Astrocyte (in vitro differentiated cells and primary cell): Measurements from ENCODE around the gene RNF157. TPM values are rescaled to one million over a fixed set of nuclear protein-coding genes. Genes with fewer than 3 reads are reported as not detected.

ENCODE experiments used
- DNase-seq: peaks from one replicate; pipeline ENCODE4 v3.0.0-alpha.2; 2010; ENCODE audit warnings: low read depth
- FAIRE-seq: peaks from 2 replicates; lab custom pipeline; 2011; peaks lifted over from hg19 to GRCh38; lab: Jason Lieb, UNC
- H2AFZ ChIP-seq: 2 replicates; pipeline ENCODE4 v1.6.0; 2012; ENCODE audit warnings: low read depth, low read length, inconsistent platforms
- H3K27ac ChIP-seq: 2 replicates; pipeline ENCODE4 v1.5.1; 2011; ENCODE audit warnings: low read depth, low read length, inconsistent platforms
- H3K27me3 ChIP-seq: 2 replicates; pipeline ENCODE4 v1.6.0; 2011; ENCODE audit warnings: low read length, inconsistent platforms; ENCODE audit not compliant: insufficient read depth
- H3K36me3 ChIP-seq: 2 replicates; pipeline ENCODE4 v1.5.1; 2011; ENCODE audit warnings: low read length, inconsistent platforms; ENCODE audit not compliant: insufficient read depth
- H3K4me1 ChIP-seq: 2 replicates; pipeline ENCODE4 v1.5.1; 2011; ENCODE audit warnings: low read length, inconsistent platforms; ENCODE audit not compliant: insufficient read depth
- H3K4me2 ChIP-seq: 2 replicates; pipeline ENCODE4 v1.6.0; 2012; ENCODE audit warnings: low read length, inconsistent platforms
- H3K4me3 ChIP-seq: 2 replicates; pipeline ENCODE4 v1.5.1; 2011; ENCODE audit warnings: low read depth, mild to moderate bottlenecking, low read length, inconsistent platforms; ENCODE audit not compliant: insufficient read depth
- H3K79me2 ChIP-seq: 2 replicates; pipeline ENCODE4 v1.6.0; 2012; ENCODE audit warnings: mild to moderate bottlenecking, low read length, inconsistent platforms; ENCODE audit not compliant: insufficient read depth
- H3K9ac ChIP-seq: 2 replicates; pipeline ENCODE4 v1.6.0; 2012; ENCODE audit warnings: mild to moderate bottlenecking, low read length, inconsistent platforms
- H3K9me3 ChIP-seq: 2 replicates; pipeline ENCODE4 v1.5.1; 2012; ENCODE audit warnings: low read depth, mild to moderate bottlenecking, low read length, inconsistent platforms; ENCODE audit not compliant: insufficient read depth
- H4K20me1 ChIP-seq: 2 replicates; pipeline ENCODE4 v1.6.0; 2012; ENCODE audit warnings: low read length, inconsistent platforms; ENCODE audit not compliant: insufficient read depth
- H3K27ac Mint-ChIP-seq: one replicate; pipeline ENCODE4 v1.8.0; 2021; ENCODE audit warnings: mild to moderate bottlenecking, mixed read lengths; ENCODE audit not compliant: unreplicated experiment
- H3K27me3 Mint-ChIP-seq: one replicate; pipeline ENCODE4 v1.8.0; 2021; ENCODE audit warnings: low read depth, mixed read lengths; ENCODE audit not compliant: unreplicated experiment
- H3K36me3 Mint-ChIP-seq: one replicate; pipeline ENCODE4 v1.8.0; 2021; ENCODE audit warnings: low read depth, mixed read lengths; ENCODE audit not compliant: unreplicated experiment
- H3K4me1 Mint-ChIP-seq: one replicate; pipeline ENCODE4 v1.8.0; 2021; ENCODE audit warnings: low read depth, mixed read lengths; ENCODE audit not compliant: unreplicated experiment
- H3K4me3 Mint-ChIP-seq: one replicate; pipeline ENCODE4 v1.8.0; 2021; ENCODE audit warnings: mild to moderate bottlenecking, moderate library complexity, mixed read lengths; ENCODE audit not compliant: unreplicated experiment
- H3K9me3 Mint-ChIP-seq: one replicate; pipeline ENCODE4 v1.8.0; 2021; ENCODE audit warnings: mild to moderate bottlenecking, mixed read lengths; ENCODE audit not compliant: unreplicated experiment
- EZH2 ChIP-seq: IDR thresholded peaks from 2 replicates; pipeline ENCODE4 v1.6.1; 2012; ENCODE audit warnings: mild to moderate bottlenecking, low read length, inconsistent platforms; ENCODE audit not compliant: insufficient read depth
- total RNA-seq: library from RNA; stranded (reverse); gene quantifications from 2 replicates; pipeline ENCODE4 v1.2.1, GENCODE V29; 2021
- TF ChIP-seq, protein P1 (sequence below): IDR thresholded peaks from 2 replicates; pipeline ENCODE4 v1.5.1; 2011; ENCODE audit warnings: low read depth, mild to moderate bottlenecking, inconsistent platforms, low read length, moderate library complexity; ENCODE audit not compliant: insufficient read depth

Gene RNF157
- total RNA-seq, 1 donor from 2014 or later = 1.4 TPM

DNA sequence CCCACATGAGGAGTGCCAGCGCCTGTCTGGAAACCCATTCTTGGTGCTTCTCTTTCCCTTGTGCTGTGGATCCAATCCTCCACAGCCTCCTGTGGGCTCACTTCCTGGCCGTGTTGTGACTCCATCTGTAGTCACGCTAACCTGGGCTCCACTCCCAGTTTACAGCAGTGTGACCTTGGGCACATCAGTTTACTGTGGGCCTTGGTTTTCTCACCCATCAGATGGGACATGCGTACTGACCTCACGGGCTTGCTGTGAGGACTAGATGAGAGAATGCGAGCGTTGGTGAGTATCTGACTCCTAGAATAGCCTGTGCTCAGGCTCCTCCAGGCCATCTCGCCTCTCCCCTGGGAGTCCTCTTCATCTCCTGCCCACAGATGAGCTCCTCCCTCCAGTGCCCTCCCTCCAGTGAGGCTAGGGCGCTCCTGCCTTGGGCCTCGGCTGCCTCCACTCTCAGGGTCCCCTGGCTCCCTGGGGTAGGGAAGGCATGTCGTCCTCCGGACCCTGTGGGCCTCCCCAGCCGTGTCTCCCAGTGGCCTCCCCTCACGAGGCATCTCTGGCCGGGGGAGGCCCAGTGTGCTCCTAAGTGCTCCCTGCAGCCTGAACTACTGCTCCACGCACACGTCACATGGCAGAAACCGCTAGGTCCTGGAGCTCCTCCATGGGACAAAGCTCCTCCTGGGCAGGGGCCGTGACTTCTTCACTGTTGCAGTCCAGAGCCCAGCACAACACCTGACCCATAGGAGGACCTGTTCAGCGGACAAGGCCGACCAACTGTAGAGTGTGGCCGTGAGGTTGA is 94.0 kb downstream of the RNF157 start:
- Mint-ChIP-seq H3K27me3 (peaks cover 26% of the 10 kb centered on the region), H3K4me3 (no peak overlapping the region), H3K36me3 (peaks cover 2% of the 10 kb centered on the region), H3K4me1 (peaks cover 3% of the 10 kb centered on the region), H3K27ac (peak overlapping the region; percentile 41), H3K9me3 (no peaks in the 10 kb centered on the region)
- FAIRE-seq = no peak
- Histone ChIP-seq H3K79me2 (no peaks in the 10 kb centered on the region), H3K9ac (no peak overlapping the region), H3K4me1 (peaks cover 6% of the 10 kb centered on the region), H2AFZ (no peak overlapping the region), H3K4me2 (no peak overlapping the region), H3K27ac (no peak overlapping the region), H3K36me3 (no peaks in the 10 kb centered on the region), H3K9me3 (no peaks in the 10 kb centered on the region), H3K27me3 (peaks cover 15% of the 10 kb centered on the region), H4K20me1 (no peaks in the 10 kb centered on the region), H3K4me3 (no peak overlapping the region)
- no peak for DNase-seq
- TF ChIP-seq EZH2 = no peak
- TF ChIP-seq, protein P1, sequence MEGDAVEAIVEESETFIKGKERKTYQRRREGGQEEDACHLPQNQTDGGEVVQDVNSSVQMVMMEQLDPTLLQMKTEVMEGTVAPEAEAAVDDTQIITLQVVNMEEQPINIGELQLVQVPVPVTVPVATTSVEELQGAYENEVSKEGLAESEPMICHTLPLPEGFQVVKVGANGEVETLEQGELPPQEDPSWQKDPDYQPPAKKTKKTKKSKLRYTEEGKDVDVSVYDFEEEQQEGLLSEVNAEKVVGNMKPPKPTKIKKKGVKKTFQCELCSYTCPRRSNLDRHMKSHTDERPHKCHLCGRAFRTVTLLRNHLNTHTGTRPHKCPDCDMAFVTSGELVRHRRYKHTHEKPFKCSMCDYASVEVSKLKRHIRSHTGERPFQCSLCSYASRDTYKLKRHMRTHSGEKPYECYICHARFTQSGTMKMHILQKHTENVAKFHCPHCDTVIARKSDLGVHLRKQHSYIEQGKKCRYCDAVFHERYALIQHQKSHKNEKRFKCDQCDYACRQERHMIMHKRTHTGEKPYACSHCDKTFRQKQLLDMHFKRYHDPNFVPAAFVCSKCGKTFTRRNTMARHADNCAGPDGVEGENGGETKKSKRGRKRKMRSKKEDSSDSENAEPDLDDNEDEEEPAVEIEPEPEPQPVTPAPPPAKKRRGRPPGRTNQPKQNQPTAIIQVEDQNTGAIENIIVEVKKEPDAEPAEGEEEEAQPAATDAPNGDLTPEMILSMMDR = no peak

DNA sequence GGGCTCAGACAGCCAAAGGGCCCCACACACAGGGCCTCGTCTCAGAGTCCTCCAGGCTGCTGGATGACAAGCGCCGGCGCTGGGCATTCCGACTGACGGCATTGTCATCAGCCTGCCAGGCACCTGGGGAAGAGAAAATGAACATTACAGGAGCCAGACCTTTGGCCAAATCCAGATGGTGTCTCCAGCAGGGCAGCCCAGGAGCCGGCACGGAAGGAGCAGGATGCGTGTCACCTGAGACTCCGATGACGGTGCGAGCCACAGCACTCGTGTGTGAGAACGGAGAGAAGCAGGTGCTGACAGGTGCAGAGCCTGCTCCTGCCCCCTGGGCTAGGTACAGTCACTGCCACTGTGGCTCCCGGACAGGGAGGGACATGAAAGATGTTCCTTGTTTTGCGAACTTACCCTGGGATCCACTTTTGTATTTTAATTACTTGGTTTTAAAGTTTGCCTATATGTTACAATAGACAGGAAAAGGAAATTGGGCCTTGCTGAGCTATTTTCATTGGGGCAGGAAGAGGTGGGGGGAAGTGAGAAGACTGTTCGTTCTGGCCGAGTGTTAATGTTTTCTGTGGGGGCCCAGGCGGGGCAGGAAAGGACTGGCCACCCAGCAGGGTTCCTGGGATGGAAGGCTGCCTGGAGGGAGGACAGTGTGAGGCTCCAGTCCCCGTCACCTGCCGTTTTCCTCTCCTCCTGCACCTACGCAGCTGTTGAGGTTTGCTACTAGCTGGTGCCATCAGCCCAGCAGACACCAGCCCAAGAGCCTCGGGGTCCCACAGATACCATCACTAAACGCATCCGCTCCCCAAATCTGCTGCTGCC is 94.9 kb downstream of the RNF157 start:
- Histone ChIP-seq H3K9ac (no peak overlapping the region), H3K27ac (no peak overlapping the region), H2AFZ (no peak overlapping the region), H3K4me2 (no peak overlapping the region), H3K4me3 (no peak overlapping the region), H3K79me2 (no peaks in the 10 kb centered on the region), H3K9me3 (no peaks in the 10 kb centered on the region), H3K27me3 (peaks cover 20% of the 10 kb centered on the region), H3K4me1 (peaks cover 7% of the 10 kb centered on the region), H3K36me3 (no peaks in the 10 kb centered on the region), H4K20me1 (no peaks in the 10 kb centered on the region)
- H3K4me3 Mint-ChIP-seq = no peak overlapping the region
- DNase-seq = no peak
- FAIRE-seq = no peak
- H3K36me3 Mint-ChIP-seq = peaks cover 2% of the 10 kb centered on the region
- H3K4me1 Mint-ChIP-seq = peaks cover 3% of the 10 kb centered on the region
- H3K27ac Mint-ChIP-seq = peak overlapping the region; percentile 41
- no peak for TF ChIP-seq EZH2
- TF ChIP-seq, protein P1 = no peak
- H3K9me3 Mint-ChIP-seq = no peaks in the 10 kb centered on the region
- H3K27me3 Mint-ChIP-seq = peaks cover 29% of the 10 kb centered on the region
